Neuron (in vitro differentiated cells): ENCODE data around the gene CLBA1.

Experiments used
- H2AFZ ChIP-seq: one replicate; pipeline ENCODE4 v1.6.1; 2013; ENCODE audit warnings: low read depth, mild to moderate bottlenecking, inconsistent platforms, low read length, moderate library complexity
- H3K27me3 ChIP-seq: one replicate; pipeline ENCODE4 v1.6.1; 2013; ENCODE audit warnings: low read length; ENCODE audit not compliant: insufficient read depth
- H3K36me3 ChIP-seq: one replicate; pipeline ENCODE4 v1.6.1; 2013; ENCODE audit warnings: low read length; ENCODE audit not compliant: insufficient read depth
- H3K4me1 ChIP-seq: one replicate; pipeline ENCODE4 v1.6.1; 2013; ENCODE audit warnings: low read length; ENCODE audit not compliant: insufficient read depth
- H3K4me3 ChIP-seq: 2 replicates; pipeline ENCODE4 v1.5.1; 2013; ENCODE audit warnings: mild to moderate bottlenecking, low read length, moderate library complexity
- H3K9me3 ChIP-seq: one replicate; pipeline ENCODE4 v1.6.1; 2013; ENCODE audit warnings: low read length

The CLBA1 gene

GRCh38 chr14:104968153-104968527 lies 17.4 kb upstream of the CLBA1 start:
- Histone ChIP-seq H3K36me3 (no peaks in the 10 kb centered on the region), H2AFZ (no peak overlapping the region), H3K9me3 (no peaks in the 10 kb centered on the region), H3K4me1 (peaks cover 23% of the 10 kb centered on the region), H3K4me3 (no peak overlapping the region), H3K27me3 (peaks cover 49% of the 10 kb centered on the region)

DNA sequence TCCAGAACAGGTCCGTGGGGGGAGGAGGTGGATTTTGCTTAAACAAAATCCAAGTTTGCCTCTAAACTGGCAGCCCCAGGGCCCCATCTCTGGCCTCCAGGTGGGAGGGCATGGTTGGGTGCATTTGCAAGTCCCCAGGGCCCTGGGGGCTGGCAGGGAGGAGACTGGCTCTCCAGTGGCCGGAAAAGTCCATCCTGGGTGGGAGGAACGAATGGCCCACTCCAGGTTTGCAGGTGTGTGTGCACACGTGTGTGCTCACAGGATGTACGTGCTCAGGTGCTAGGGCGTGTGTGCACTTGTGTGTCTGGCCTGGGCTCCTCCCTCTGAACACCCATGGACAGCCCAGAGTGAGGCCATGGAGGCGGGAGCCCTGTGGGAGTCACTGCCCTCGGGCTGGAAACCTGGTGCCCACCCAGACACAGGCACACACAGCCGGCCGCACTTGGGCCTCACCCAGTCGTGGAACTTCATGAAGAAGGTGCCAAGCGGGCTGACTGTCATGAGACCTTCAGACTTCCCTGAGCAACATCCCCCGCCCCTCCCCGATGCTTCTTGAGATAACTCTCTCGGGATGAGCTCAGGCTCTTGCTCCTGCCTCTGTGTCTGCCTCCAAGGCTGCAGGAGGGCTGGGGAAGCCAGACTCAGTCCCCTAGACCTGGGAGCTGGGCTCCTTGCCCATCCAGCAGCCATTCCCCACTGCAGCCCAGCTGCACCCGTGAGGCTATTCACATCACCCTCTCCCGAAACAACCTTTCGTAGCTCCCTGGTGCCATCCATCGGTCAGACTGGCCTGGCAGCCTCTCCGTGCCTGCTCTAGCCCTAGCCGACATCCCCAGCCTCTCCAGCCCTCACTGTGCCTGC lies 16.8 kb upstream of the CLBA1 start:
- H3K9me3 ChIP-seq, result no peaks in the 10 kb centered on the region
- no peak overlapping the region for H2AFZ ChIP-seq
- H3K27me3 ChIP-seq, result peaks cover 49% of the 10 kb centered on the region
- H3K4me1 ChIP-seq, result peaks cover 28% of the 10 kb centered on the region
- H3K4me3 ChIP-seq, result no peak overlapping the region
- no peaks in the 10 kb centered on the region for H3K36me3 ChIP-seq

DNA sequence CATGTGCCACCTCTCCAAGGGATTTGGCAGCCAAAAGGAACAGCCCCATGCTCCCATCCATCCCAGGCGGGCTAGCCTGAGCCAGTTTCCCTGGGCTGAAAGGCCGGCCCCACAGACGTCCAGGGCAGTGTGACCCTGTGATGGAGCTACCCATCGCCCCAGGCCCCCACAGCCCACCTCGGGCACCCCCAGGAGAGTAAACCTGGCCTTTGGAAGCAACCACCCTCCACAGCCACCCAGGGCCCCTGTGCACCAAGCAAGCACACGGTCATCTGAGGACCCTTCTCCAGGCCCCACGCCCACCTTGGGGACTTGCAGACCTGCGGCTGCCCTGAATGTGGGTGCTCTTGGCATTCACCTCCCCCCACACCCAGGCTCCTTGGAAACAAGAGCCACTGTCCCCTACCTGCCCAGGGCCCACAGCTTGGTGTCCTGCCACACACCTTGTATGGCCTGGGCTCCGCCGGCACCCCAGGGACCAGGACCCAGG lies 15.8 kb upstream of the CLBA1 start:
- Histone ChIP-seq H3K9me3 (no peaks in the 10 kb centered on the region), H3K36me3 (no peaks in the 10 kb centered on the region), H3K27me3 (peaks cover 56% of the 10 kb centered on the region), H2AFZ (no peak overlapping the region), H3K4me3 (no peak overlapping the region), H3K4me1 (peaks cover 28% of the 10 kb centered on the region)

GRCh38 chr14:104970231-104971068 lies 15.1 kb upstream of the CLBA1 start:
- H3K4me3 ChIP-seq, result no peak overlapping the region
- no peak overlapping the region for H2AFZ ChIP-seq
- no peaks in the 10 kb centered on the region for H3K36me3 ChIP-seq
- H3K4me1 ChIP-seq, result peaks cover 28% of the 10 kb centered on the region
- H3K9me3 ChIP-seq, result no peaks in the 10 kb centered on the region
- peaks cover 61% of the 10 kb centered on the region for H3K27me3 ChIP-seq

DNA sequence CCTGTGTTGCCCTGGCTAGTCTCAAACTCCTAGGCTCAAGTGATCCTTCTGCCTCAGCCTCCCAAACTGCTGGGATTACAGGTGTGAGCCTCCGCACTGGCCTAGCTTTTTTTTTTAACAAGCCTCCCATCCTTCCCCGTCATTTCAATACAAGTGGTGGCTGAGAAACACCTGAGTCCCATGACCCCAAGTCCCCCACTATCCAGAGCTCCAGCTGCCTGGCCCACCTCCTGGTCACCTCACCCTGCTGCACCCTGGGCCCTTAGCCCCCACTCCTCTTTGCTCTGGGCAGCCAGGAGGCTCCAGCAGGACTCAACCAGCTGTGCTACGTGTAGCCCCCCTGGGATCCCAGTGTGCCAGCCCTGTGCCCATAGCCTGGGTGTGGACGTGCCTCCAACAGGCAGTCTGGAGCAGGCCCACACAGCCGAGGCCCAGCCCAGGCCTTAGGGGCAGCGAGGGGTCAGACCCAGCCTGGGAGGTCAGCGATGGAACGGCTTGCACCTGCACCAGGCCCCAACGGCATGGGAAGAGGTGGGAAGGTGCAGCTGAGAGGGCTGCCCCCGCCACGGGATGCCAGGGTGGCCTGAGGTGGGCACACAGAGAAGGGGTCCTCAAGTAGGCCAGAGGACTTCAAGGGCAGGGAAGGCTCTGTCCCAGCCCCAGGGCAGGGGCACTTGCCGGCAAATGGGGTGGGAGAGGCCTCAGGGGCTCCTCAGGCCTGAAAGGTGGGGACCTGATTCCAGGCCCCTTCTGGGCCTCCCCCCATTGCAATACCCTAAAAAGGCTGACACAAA lies 13.9 kb upstream of the CLBA1 start:
- no peak overlapping the region for H2AFZ ChIP-seq
- H3K27me3 ChIP-seq, result peaks cover 57% of the 10 kb centered on the region
- no peak overlapping the region for H3K4me3 ChIP-seq
- peaks cover 28% of the 10 kb centered on the region for H3K4me1 ChIP-seq
- no peaks in the 10 kb centered on the region for H3K9me3 ChIP-seq
- no peaks in the 10 kb centered on the region for H3K36me3 ChIP-seq

DNA sequence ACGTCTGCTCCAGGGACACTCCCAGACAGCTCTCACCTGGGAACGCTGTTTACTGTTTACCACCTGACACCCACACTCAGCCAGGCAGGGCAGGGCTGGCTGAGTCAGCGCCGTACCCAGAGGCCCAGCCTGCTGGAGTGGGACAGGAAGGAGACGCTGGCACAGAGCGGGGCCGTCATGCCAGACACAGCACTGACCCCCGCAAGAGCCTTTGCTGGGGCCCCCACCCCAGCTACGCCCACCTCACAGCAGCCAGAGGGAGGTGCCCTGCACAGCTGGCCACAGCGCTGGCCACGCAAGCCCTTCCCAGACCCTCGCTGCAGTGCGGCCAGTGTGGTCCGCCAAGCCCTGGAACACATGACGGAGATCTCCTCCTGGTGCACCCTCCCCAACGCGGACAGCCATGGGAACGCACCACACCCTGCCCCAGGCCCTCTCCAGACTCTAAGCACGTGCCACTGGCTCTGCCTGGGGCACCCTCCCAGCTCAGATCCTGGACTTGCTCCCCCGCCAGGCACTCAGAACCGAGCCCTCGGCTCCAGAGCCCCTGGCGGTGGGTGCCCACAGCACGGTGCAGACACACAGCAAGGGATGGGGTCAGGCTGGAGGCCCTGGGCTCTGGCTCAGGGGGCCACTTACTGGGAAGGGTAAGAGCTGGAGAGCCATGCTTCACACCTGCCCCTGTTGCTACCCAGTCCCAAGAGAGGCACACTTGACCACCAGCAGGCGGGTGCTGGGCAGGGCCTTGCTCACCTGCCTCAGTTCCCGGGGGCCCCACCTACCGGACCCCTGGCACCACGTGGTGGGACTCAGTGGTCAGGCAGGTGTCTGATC lies 13.1 kb upstream of the CLBA1 start:
- peaks cover 58% of the 10 kb centered on the region for H3K27me3 ChIP-seq
- H3K4me1 ChIP-seq, result peaks cover 26% of the 10 kb centered on the region
- H3K36me3 ChIP-seq, result no peaks in the 10 kb centered on the region
- no peaks in the 10 kb centered on the region for H3K9me3 ChIP-seq
- no peak overlapping the region for H2AFZ ChIP-seq
- H3K4me3 ChIP-seq, result no peak overlapping the region

- no peak overlapping the region for H3K4me3 ChIP-seq
- H3K36me3 ChIP-seq, result no peaks in the 10 kb centered on the region
- peaks cover 56% of the 10 kb centered on the region for H3K27me3 ChIP-seq
- H3K9me3 ChIP-seq, result no peaks in the 10 kb centered on the region
- no peak overlapping the region for H2AFZ ChIP-seq
- H3K4me1 ChIP-seq, result peaks cover 24% of the 10 kb centered on the region
These were observed 12.5 kb upstream of the CLBA1 start for GRCh38 chr14:104973135-104973384.

DNA sequence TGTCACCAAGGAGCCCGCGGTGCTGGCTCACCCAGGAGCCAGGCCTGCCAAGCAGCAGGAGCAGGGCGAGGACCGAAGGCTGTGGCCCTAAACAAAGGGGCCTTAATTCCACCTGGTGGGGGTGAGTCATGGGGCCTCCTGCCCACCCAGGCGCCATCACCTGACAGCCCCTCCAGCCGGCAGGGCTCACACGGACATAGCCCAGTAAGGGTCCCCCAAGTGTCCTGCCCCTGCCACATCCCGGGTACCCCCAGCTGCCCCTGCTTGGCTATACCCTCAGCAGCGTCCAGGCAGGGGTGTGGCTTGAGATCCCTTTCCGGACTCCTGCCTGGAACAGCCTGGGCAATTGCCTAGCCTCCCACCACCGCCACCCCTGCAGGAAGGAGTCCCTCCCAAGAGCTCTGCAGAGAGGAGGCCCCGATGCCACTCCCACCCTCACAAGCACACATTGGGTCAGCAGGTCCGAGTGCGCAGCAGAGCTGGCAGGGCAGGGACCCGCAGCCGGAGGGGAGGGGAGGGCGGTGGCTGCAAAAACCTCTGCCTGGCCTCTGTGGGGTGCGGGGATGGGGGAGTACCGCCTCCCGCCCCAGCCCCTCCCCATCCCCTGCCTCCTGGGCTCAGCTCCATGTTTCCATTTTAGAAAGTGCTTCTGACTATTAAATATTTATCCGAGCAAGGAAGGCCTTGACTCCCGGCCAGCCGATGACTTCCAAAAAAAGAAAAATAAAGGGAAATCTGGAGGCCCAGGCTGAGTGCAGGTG lies 12.0 kb upstream of the CLBA1 start:
- H3K36me3 ChIP-seq, result no peaks in the 10 kb centered on the region
- no peaks in the 10 kb centered on the region for H3K9me3 ChIP-seq
- H3K4me3 ChIP-seq, result no peak overlapping the region
- peaks cover 24% of the 10 kb centered on the region for H3K4me1 ChIP-seq
- peaks cover 50% of the 10 kb centered on the region for H3K27me3 ChIP-seq
- H2AFZ ChIP-seq, result no peak overlapping the region

DNA sequence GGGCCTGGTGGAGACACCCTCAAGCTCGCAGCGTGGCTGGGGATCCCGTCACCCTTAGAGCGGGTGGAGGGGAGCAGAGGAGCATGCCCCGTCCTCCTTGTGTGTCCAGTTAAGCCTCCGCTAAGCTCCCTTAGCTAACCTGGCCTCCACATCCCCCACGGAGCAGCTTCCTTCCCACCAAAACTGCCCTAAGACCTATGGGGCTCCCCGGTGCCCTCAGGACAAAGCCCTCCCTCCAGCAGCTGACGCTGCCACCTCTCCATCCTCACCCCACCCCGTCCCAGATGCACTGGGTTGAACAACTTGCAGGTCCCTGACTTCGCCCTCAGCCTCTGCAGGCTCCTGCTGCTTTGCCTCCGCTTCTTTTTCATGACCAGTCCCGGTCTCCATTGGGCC lies 11.4 kb upstream of the CLBA1 start:
- H2AFZ ChIP-seq, result no peak overlapping the region
- no peaks in the 10 kb centered on the region for H3K9me3 ChIP-seq
- H3K4me1 ChIP-seq, result peaks cover 29% of the 10 kb centered on the region
- H3K27me3 ChIP-seq, result peaks cover 50% of the 10 kb centered on the region
- no peak overlapping the region for H3K4me3 ChIP-seq
- no peaks in the 10 kb centered on the region for H3K36me3 ChIP-seq

- H2AFZ ChIP-seq, result no peak overlapping the region
- no peaks in the 10 kb centered on the region for H3K9me3 ChIP-seq
- no peak overlapping the region for H3K4me3 ChIP-seq
- H3K36me3 ChIP-seq, result no peaks in the 10 kb centered on the region
- peaks cover 29% of the 10 kb centered on the region for H3K4me1 ChIP-seq
- H3K27me3 ChIP-seq, result peaks cover 50% of the 10 kb centered on the region
These were observed 10.8 kb upstream of the CLBA1 start for GRCh38 chr14:104974665-104975390.

- no peak overlapping the region for H2AFZ ChIP-seq
- no peak overlapping the region for H3K4me3 ChIP-seq
- H3K9me3 ChIP-seq, result no peaks in the 10 kb centered on the region
- no peaks in the 10 kb centered on the region for H3K36me3 ChIP-seq
- peaks cover 29% of the 10 kb centered on the region for H3K4me1 ChIP-seq
- H3K27me3 ChIP-seq, result peaks cover 58% of the 10 kb centered on the region
These were observed 9.9 kb upstream of the CLBA1 start for GRCh38 chr14:104975481-104976197.
